Ectodermal cell (in vitro differentiated cells): ENCODE results near the gene PPRC1.
"Not testable (repeated sequence)": the region's sequence is repeated elsewhere in the genome, so short reads cannot be mapped to it uniquely, and the experiment has no call there.

Experiments
- H3K27ac ChIP-seq: 2 replicates; pipeline ENCODE4 v1.7.0; 2013; ENCODE audit warnings: mild to moderate bottlenecking, low read depth, low read length; ENCODE audit not compliant: insufficient read depth, poor library complexity, severe bottlenecking
- H3K27me3 ChIP-seq: 2 replicates; pipeline ENCODE4 v1.7.0; 2013; ENCODE audit warnings: mild to moderate bottlenecking, low read length; ENCODE audit not compliant: insufficient read depth, control insufficient read depth, poor library complexity, severe bottlenecking
- H3K36me3 ChIP-seq: one replicate; pipeline ENCODE4 v1.7.0; 2013; ENCODE audit warnings: low read length; ENCODE audit not compliant: control insufficient read depth, insufficient read depth
- H3K4me1 ChIP-seq: one replicate; pipeline ENCODE4 v1.7.0; 2013; ENCODE audit warnings: low read length; ENCODE audit not compliant: control insufficient read depth, insufficient read depth
- H3K4me3 ChIP-seq: 2 replicates; pipeline ENCODE4 v1.7.0; 2013; ENCODE audit warnings: low read depth, low read length, control low read depth; ENCODE audit not compliant: insufficient read depth
- H3K9me3 ChIP-seq: 2 replicates; pipeline ENCODE4 v1.7.0; 2013; ENCODE audit warnings: mild to moderate bottlenecking, low read length, moderate library complexity; ENCODE audit not compliant: control insufficient read depth
- WGBS, 2 experiments: methylation state at CpG; one replicate each; pipeline ENCODE4 v1.1.7; 2013; ENCODE audit warnings: missing lambda C conversion rate in 2 of 2; 5-methylcytosine and 5-hydroxymethylcytosine counted together

PPRC1 gene

DNA sequence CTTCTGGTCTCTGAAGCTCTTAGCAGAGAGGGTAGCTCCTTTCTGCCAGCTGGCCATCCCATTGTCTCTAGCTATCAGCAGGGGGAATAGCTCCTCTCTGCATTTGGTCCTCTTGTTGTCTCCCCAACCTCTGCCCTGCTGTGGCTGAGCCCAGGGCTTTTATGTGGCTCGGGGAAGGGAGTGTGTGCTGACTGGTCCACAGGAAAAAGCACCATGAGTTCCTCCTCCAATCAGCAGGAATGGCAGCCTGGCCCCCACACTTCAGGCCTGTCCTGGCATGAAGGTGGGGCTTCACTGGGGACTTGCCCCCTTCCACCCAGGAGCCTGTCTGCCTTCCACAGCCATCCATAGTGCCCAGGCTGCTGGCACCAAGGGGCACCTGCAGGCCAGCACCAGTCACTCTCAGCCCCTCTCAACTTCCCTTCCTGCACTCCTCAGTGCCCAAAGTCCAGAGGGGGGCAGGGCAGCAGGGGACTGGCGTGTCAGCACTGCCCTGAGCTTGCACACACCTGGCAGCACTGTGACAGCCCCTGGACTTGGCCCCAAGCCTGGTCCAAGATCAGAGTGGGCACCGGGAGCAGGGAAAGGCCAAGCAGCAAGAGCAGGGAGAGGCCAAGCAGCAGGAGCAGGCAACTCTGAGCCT, 55.6 kb downstream of the PPRC1 start:
- H3K4me1 ChIP-seq, result no peaks in the 10 kb centered on the region
- no peaks in the 10 kb centered on the region for H3K9me3 ChIP-seq
- WGBS, 2 experiments, result 69 to 74% methylated on average over 3 of the region's 3 CpGs
- H3K27ac ChIP-seq, result no peak overlapping the region
- no peaks in the 10 kb centered on the region for H3K27me3 ChIP-seq
- H3K4me3 ChIP-seq, result no peak overlapping the region
- H3K36me3 ChIP-seq, result no peaks in the 10 kb centered on the region

DNA sequence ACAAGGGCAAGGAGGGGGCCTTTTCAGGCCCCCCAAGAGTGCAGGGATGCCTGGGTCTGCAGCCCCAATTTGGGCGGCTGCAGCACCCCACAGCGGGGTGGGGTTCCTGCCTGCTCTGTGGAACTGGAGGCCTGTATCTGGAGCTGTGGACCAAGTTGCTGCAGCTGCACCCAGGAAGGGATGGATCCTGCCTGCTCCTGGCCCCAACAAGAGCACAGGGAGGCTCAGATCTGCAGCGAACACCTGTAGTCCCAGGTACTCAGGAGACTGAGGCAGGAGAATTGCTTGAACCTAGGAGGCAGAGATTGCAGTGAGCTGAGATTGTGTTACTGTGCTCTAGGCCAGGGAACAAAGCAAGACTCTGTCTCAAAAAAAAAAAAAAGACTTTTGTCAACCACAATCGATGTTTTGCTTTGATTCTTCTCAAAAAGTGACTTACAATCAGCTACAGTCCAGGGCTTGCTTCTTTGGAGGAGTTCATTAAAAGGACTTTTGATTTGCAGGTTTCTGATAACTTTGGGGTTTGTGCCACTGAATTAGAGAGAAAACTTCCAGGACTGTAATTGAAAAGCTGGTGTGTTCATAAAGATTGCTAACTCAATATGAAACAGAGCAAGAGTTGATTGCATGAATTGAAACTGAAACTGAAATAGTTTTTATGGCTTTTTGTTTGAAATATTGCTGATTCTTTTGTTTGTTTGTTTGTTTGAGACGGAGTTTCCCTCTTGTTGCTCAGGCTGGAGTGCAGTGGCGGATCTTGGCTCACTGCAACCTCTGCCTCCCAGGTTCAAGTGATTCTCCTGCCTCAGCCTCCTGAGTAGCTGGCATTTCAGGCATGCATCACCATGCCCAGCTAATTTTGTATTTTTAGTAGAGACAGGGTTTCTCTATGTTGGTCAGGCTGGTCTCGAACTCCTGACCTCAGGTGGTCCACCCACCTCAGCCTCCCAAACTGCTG, 56.4 kb downstream of the PPRC1 start:
- not testable (repeated sequence) for H3K27ac ChIP-seq, H3K36me3 ChIP-seq, H3K4me3 ChIP-seq, H3K4me1 ChIP-seq, H3K9me3 ChIP-seq, H3K27me3 ChIP-seq
- 90 to 95% methylated on average over 7 of the region's 7 CpGs for WGBS, 2 experiments

DNA sequence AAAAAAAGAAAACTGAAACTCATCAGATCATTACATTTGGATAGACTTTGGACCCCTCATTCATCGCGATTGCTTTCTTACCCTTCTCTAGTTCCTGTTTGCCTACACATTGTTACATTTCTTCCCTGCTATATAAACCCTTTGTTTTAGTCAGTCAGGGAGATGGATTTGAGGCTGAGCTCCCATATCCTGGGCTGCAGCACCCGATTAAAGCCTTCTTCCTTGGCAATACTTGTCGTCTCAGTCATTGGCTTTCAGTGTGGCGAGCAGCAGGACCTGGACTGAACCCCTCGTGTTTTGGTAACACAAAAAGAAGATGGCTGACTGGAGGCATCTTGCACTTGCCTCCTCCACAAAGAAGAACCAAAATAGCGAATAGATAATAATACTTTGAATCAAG, 59.1 kb downstream of the PPRC1 start:
- Histone ChIP-seq H3K4me1 (no peaks in the 10 kb centered on the region), H3K9me3 (no peaks in the 10 kb centered on the region), H3K36me3 (no peaks in the 10 kb centered on the region), H3K27me3 (no peaks in the 10 kb centered on the region), H3K4me3 (no peak overlapping the region), H3K27ac (no peak overlapping the region)
- 82 to 84% methylated on average over 7 of the region's 7 CpGs for WGBS, 2 experiments

DNA sequence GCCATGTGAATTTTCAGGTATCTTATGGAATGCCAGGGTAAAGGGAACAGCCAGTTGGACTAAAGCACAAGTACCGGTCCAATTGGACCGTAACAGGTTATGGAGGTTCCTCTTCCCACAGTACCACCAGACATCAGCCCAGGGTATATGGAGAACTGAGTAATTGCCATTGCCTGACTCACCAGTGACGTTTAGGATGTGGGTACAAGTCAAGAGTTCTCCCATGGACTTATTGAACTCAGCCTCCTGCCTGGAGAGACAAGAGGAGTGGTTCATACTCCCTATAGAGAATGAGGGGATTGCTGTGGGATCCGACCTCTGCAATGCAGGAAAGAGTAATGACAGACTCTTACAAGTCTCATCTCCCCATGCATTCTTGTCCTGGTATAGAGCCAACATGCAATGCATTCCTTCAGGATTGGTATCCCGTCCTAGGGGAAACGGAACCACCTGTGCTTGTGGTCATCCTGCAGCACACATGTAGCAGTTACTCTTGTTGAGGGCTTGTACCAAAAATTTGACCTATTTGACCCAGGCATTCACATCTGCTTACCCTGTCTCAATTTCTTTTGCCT, 62.5 kb downstream of the PPRC1 start:
- no peaks in the 10 kb centered on the region for H3K9me3 ChIP-seq

DNA sequence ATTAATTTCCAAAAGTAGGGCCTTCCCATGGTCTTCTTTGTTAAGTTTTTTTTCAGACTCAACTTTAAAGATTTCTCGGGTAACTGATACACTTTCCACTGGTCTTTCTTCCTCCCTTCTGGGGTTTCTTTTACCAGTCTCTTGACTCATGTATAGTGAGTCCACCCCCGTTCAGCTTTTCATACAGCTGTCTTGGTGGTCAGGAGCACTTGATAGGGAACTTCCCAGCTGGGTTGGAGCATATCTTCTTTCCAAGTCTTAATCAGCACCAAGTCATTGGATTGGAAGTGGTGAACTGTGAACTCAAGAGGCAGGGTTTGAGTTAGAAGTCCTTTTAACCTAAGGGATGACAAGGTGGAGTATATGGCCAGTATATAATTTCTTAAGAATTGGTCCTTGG, 64.1 kb downstream of the PPRC1 start:
- no peaks in the 10 kb centered on the region for H3K9me3 ChIP-seq
- no peaks in the 10 kb centered on the region for H3K4me1 ChIP-seq
- 78 to 86% methylated on average over 2 of the region's 2 CpGs for WGBS, 2 experiments
- H3K4me3 ChIP-seq, result no peak overlapping the region
- no peaks in the 10 kb centered on the region for H3K27me3 ChIP-seq
- no peaks in the 10 kb centered on the region for H3K36me3 ChIP-seq
- H3K27ac ChIP-seq, result no peak overlapping the region

More for the DNA sequence above, 62.5 kb downstream of the PPRC1 start:
- 81 to 90% methylated on average over 6 of the region's 6 CpGs for WGBS, 2 experiments
- H3K4me3 ChIP-seq, result no peak overlapping the region
- H3K27me3 ChIP-seq, result no peaks in the 10 kb centered on the region
- H3K4me1 ChIP-seq, result no peaks in the 10 kb centered on the region
- H3K36me3 ChIP-seq, result no peaks in the 10 kb centered on the region
- H3K27ac ChIP-seq, result no peak overlapping the region

DNA sequence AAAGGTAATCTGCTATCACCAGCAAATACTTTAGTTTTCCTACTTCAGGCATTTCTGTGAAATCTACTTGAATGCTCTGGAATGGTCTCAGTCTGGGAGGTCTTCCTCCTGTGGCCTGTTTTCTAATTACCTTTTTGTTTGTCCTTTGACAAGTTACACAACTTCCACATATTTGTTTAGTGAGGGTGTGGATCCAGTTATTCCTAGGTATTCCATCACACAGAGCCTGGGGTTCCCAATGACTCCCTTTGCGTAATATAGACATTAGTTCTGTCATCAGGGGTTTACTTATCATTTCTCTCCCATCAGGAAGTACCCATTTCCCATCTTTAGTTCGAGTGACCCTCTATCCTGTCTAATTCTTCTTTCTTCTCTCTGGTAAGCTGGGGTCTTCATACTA, 65.2 kb downstream of the PPRC1 start:
- Histone ChIP-seq H3K4me1 (no peaks in the 10 kb centered on the region), H3K4me3 (no peak overlapping the region), H3K27ac (no peak overlapping the region), H3K27me3 (no peaks in the 10 kb centered on the region), H3K36me3 (no peaks in the 10 kb centered on the region), H3K9me3 (no peaks in the 10 kb centered on the region)
- WGBS, 2 experiments, result 72 to 77% methylated on average over 2 of the region's 2 CpGs
